Endothelial cell of umbilical vein (primary cell): Measurements from ENCODE around the gene BIN1. TPM values are rescaled to one million over a fixed set of nuclear protein-coding genes. Genes with fewer than 3 reads are reported as not detected.

ENCODE experiments used
- BruUV-seq: library from RNA; stranded (reverse); fragments of 400-500 nt; replicated peaks from 2 replicates; lab custom pipeline; 2021; lab: Mats Ljungman, UMichigan
- CTCF ChIA-PET: fragments of 300-600, 350-600 bp; sonication (Branson Sonifier 250); formaldehyde crosslinking; loops from one replicate; lab custom pipeline; 2021; ENCODE audit warnings: antibody characterized with exemption, inconsistent platforms; lab: Charles Lee
- POLR2A ChIA-PET: fragments of 300-600, 350-600 bp; sonication (Branson Sonifier 250); formaldehyde crosslinking; loops from one replicate; lab custom pipeline; 2021; ENCODE audit warnings: antibody characterized with exemption, inconsistent platforms; lab: Charles Lee
- DNase-seq: peaks from one replicate; pipeline ENCODE4 v3.0.0-alpha.2; 2011; ENCODE audit warnings: low read depth, low spot score
- FAIRE-seq: peaks from 2 replicates; lab custom pipeline; 2011; peaks lifted over from hg19 to GRCh38; lab: Jason Lieb, UNC
- H2AFZ ChIP-seq: 2 replicates; pipeline ENCODE4 v1.6.0; 2012; ENCODE audit warnings: low read depth, low read length, control low read depth, inconsistent platforms
- H3K27ac ChIP-seq: 2 replicates; pipeline ENCODE4 v1.5.1; 2011; ENCODE audit warnings: low read depth, mild to moderate bottlenecking, control low read depth, low read length, moderate library complexity; ENCODE audit not compliant: insufficient read depth
- H3K27me3 ChIP-seq, 2 experiments: 2 replicates each; pipeline versions ENCODE4 v1.6.0 to v1.6.1; 2011; ENCODE audit warnings: low read length in 2 of 2, mixed read lengths in 1 of 2; ENCODE audit not compliant: control insufficient read depth in 2 of 2, insufficient read depth in 2 of 2
- H3K36me3 ChIP-seq, 2 experiments: 2 replicates in 1 of 2; 3 replicates in 1 of 2; pipeline ENCODE4 v1.5.1; 2011; ENCODE audit warnings: low read length in 2 of 2, mild to moderate bottlenecking in 1 of 2, moderate library complexity in 1 of 2; ENCODE audit not compliant: control insufficient read depth in 2 of 2, insufficient read depth in 2 of 2; ENCODE audit errors: extremely low read depth in 1 of 2
- H3K4me1 ChIP-seq: 3 replicates; pipeline ENCODE4 v1.5.1; 2011; ENCODE audit warnings: mild to moderate bottlenecking, low read length; ENCODE audit not compliant: control insufficient read depth, insufficient read depth; ENCODE audit errors: extremely low read depth
- H3K4me2 ChIP-seq: 2 replicates; pipeline ENCODE4 v1.6.1; 2011; ENCODE audit warnings: low read length, control low read depth, mixed read lengths; ENCODE audit not compliant: insufficient read depth
- H3K4me3 ChIP-seq, 3 experiments: fragments of 200-600 bp in 1 of 3; sonication (generic), shearing (Covaris generic) in 1 of 3; replicated peaks in 1 of 3; 2 replicates each; pipeline ENCODE4 v1.5.1; 2011 to 2016; ENCODE audit warnings: control low read depth in 3 of 3, low read length in 3 of 3, mild to moderate bottlenecking in 2 of 3, inconsistent platforms in 1 of 3, low read depth in 1 of 3, moderate library complexity in 1 of 3; ENCODE audit not compliant: insufficient read depth in 1 of 3
- H3K79me2 ChIP-seq: 2 replicates; pipeline ENCODE4 v1.6.0; 2012; ENCODE audit warnings: low read length, inconsistent platforms; ENCODE audit not compliant: control insufficient read depth, insufficient read depth
- H3K9ac ChIP-seq: replicated peaks from 2 replicates; pipeline ENCODE3; 2011; ENCODE audit warnings: low read length, control low read depth; ENCODE audit not compliant: insufficient read depth; ENCODE audit errors: extremely low read depth
- H3K9me1 ChIP-seq: replicated peaks from 3 replicates; pipeline ENCODE4 v1.6.0; 2011; ENCODE audit warnings: mild to moderate bottlenecking, low read length; ENCODE audit not compliant: control insufficient read depth, insufficient read depth; ENCODE audit errors: extremely low read depth
- H3K9me3 ChIP-seq: replicated peaks from 2 replicates; pipeline ENCODE4 v1.5.1; 2012; ENCODE audit warnings: low read length, inconsistent platforms; ENCODE audit not compliant: control insufficient read depth, insufficient read depth
- H4K20me1 ChIP-seq: replicated peaks from 2 replicates; pipeline ENCODE3; 2011; ENCODE audit warnings: mild to moderate bottlenecking, low read length; ENCODE audit not compliant: control insufficient read depth, insufficient read depth; ENCODE audit errors: extremely low read depth
- CTCF ChIP-seq, 2 donors: IDR thresholded peaks; 1 replicate in 1 of 2; 2 replicates in 1 of 2; pipeline ENCODE4 v1.5.1; 2011; ENCODE audit warnings: low read length in 2 of 2, mild to moderate bottlenecking in 2 of 2, moderate library complexity in 2 of 2, control low read depth in 1 of 2, inconsistent platforms in 1 of 2, low read depth in 1 of 2; ENCODE audit not compliant: insufficient read depth in 1 of 2; ENCODE audit errors: extremely low read depth in 1 of 2
- EZH2 ChIP-seq: IDR thresholded peaks from 2 replicates; pipeline ENCODE4 v1.6.1; 2012; ENCODE audit warnings: borderline replicate concordance, low read depth, mild to moderate bottlenecking, moderate library complexity, low read length, inconsistent platforms; ENCODE audit not compliant: severe bottlenecking
- FOS ChIP-seq: IDR thresholded peaks from 2 replicates; pipeline ENCODE4 v1.6.1; 2011; ENCODE audit warnings: mild to moderate bottlenecking, low read length, moderate library complexity, borderline replicate concordance; ENCODE audit not compliant: insufficient read depth
- GATA2 ChIP-seq: IDR thresholded peaks from 2 replicates; pipeline ENCODE4 v1.7.0; 2011; ENCODE audit warnings: low read depth, mild to moderate bottlenecking, moderate library complexity, mixed read lengths, low read length; ENCODE audit not compliant: insufficient read length, insufficient read depth
- JUN ChIP-seq: IDR thresholded peaks from 2 replicates; pipeline ENCODE4 v1.6.1; 2011; ENCODE audit warnings: borderline replicate concordance, low read depth; ENCODE audit not compliant: insufficient read length, insufficient read depth
- MYC ChIP-seq: IDR thresholded peaks from one replicate; pipeline ENCODE4 v1.6.1; 2011; ENCODE audit warnings: mild to moderate bottlenecking, low read depth, low read length
- POLR2A ChIP-seq: IDR thresholded peaks from 2 replicates; pipeline ENCODE4 v1.6.1; 2012; ENCODE audit warnings: low read depth, mild to moderate bottlenecking, control low read depth, low read length
- POLR2AphosphoS5 ChIP-seq: IDR thresholded peaks from 2 replicates; pipeline ENCODE4 v1.6.1; 2012; ENCODE audit warnings: low read depth, mild to moderate bottlenecking, control low read depth, low read length, moderate library complexity; ENCODE audit not compliant: insufficient read depth
- dilution Hi-C: fragments of 300-500 bp; cut with MboI; formaldehyde crosslinking; loops from one replicate; pipeline ENCODE4 v1.15.0; 2019; ENCODE audit warnings: low sequenced_read_pairs; ENCODE audit not compliant: extremely low pct_ligation_motif_present
- intact Hi-C: fragments of 100-400 bp; cut with micrococcal nuclease; formaldehyde crosslinking; loops from one replicate; pipeline ENCODE4 v1.10.0; 2022
- polyA plus RNA-seq, 4 experiments: library from polyadenylated mRNA; depleted of rRNA in 3 of 4; stranded (reverse) in 3 of 4; unstranded in 1 of 4; fragments of >200 nt; gene quantifications; 2 replicates each; pipeline versions ENCODE4 v1.2.1 to v1.2.3, GENCODE V29; 2011 to 2012; ENCODE audit warnings: missing spikeins in 1 of 4
- total RNA-seq: library from RNA; stranded (reverse); gene quantifications from 2 replicates; pipeline ENCODE4 v1.2.3, GENCODE V29; 2021
- TF ChIP-seq, protein P1 (sequence below): IDR thresholded peaks from 2 replicates; pipeline ENCODE4 v1.6.1; 2011; ENCODE audit not compliant: insufficient read depth, insufficient read length

Gene BIN1
- total and polyA plus RNA-seq, 2 donors (not counting 3 experiments of a cell fraction or from before 2014, with no cell fraction given) = 26.3 to 36.9 TPM

DNA sequence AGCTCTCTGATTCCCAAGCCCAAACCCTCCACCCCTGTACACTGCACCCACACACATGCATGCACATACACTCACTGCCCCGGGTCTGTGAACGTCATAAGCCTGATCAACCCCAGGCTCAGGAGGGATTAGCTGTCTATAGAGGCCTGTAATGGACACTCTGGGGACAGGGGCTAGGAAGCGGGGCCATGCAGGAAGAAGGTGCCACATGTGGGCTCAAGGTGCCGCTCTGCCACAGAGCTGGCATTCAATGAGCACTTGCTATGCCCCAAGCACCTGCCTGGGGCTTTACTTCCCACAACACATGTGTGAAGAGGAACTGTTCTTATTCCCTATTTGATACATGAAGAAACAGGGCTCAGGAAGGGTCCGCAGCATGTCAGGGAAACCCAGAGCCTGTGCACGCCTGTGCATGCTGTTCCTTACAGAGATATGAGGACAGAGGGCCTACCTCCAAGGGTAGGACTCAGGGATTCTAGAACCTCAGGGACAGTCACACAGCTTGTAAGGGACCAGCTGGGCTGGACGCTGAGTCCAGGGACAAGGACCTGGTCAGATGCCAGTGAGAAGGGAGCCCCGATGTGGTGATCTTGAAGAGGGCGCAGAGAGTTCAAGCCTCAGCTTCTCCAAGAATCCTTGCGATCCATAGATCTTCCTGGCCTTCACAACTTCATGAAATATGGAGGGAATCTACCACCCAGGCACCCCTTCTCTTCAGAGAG is 5.0 kb downstream of the BIN1 start:
- TF ChIP-seq POLR2AphosphoS5 (no peak), CTCF (IDR thresholded peaks at IDR 0.05; ENCODE audit: extremely low read depth in 1 of 2, insufficient read depth in 1 of 2, low read depth in 1 of 2, low read length in 2 of 2) (no peak), FOS (no peak), POLR2A (no peak), EZH2 (no peak), JUN (no peak), GATA2 (no peak), MYC (no peak)
- TF ChIP-seq, protein P1, sequence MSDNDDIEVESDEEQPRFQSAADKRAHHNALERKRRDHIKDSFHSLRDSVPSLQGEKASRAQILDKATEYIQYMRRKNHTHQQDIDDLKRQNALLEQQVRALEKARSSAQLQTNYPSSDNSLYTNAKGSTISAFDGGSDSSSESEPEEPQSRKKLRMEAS = no peak
- Histone ChIP-seq H3K4me3 (no peak overlapping the region), H3K9me3 (no peaks in the 10 kb centered on the region), H3K36me3 (no peaks in the 10 kb centered on the region), H3K27me3 (no peaks in the 10 kb centered on the region), H4K20me1 (no peaks in the 10 kb centered on the region), H3K27ac (no peak overlapping the region), H3K79me2 (peaks cover 37% of the 10 kb centered on the region), H3K4me1 (peaks cover 6% of the 10 kb centered on the region), H3K9ac (no peak overlapping the region), H3K9me1 (no peaks in the 10 kb centered on the region), H2AFZ (no peak overlapping the region), H3K4me2 (no peak overlapping the region)
- intact Hi-C loops = no loop called here
- FAIRE-seq (no peak), DNase-seq (no peak)
- POLR2A ChIA-PET = no interaction called here
- dilution Hi-C loops = no loop called here
- CTCF ChIA-PET = interaction anchor here (1.0 to 1.9 kb wide), 3 partner anchors 13 to 34 kb away, joined by 3 to 5 read pairs (median 4); no protein-coding TSS in a partner anchor
- BruUV-seq = no TSS peak
